Liver (tissue), 3 donors: ENCODE results near the gene PAX7.

Source experiments
- GABPA ChIP-seq, 2 donors: IDR thresholded peaks in 1 of 2; conservative IDR thresholded peaks in 1 of 2; 2 replicates each; pipeline ENCODE4 v1.6.1; 2016; ENCODE audit warnings: antibody characterized with exemption in 2 of 2, mild to moderate bottlenecking in 1 of 2, moderate library complexity in 1 of 2
- HNF4A ChIP-seq, 2 donors: conservative IDR thresholded peaks; 2 replicates each; pipeline ENCODE4 v1.6.1; 2016; ENCODE audit warnings: antibody characterized with exemption in 2 of 2, mild to moderate bottlenecking in 2 of 2
- HNF4G ChIP-seq: IDR thresholded peaks from 2 replicates; pipeline ENCODE4 v1.6.1; 2016; ENCODE audit warnings: antibody characterized with exemption
- JUND ChIP-seq, 2 donors: IDR thresholded peaks; 2 replicates each; pipeline ENCODE4 v1.6.1; 2016; ENCODE audit warnings: antibody characterized with exemption in 2 of 2
- RAD21 ChIP-seq, 2 donors: IDR thresholded peaks; 2 replicates each; pipeline ENCODE4 v1.6.1; 2016; ENCODE audit warnings: antibody characterized with exemption in 2 of 2, mild to moderate bottlenecking in 2 of 2
- RXRA ChIP-seq, 2 donors: IDR thresholded peaks; 2 replicates each; pipeline ENCODE4 v1.6.1; 2017 to 2018; ENCODE audit warnings: antibody characterized with exemption in 2 of 2, mild to moderate bottlenecking in 1 of 2
- TAF1 ChIP-seq: conservative IDR thresholded peaks from 2 replicates; pipeline ENCODE4 v1.6.1; 2016; ENCODE audit warnings: antibody characterized with exemption, mild to moderate bottlenecking
- TF ChIP-seq, protein P1 (sequence below): fragments of 150-350 bp; IDR thresholded peaks from 2 replicates; pipeline ENCODE4 v1.5.1; 2017; ENCODE audit warnings: improper control_type of control experiment, low read depth, low read length; ENCODE audit not compliant: missing input control
- TF ChIP-seq, protein P2 (sequence below): IDR thresholded peaks from 2 replicates; pipeline ENCODE4 v1.6.1; 2016; ENCODE audit warnings: antibody characterized with exemption, mild to moderate bottlenecking
- TF ChIP-seq, protein P3 (sequence below): IDR thresholded peaks from 2 replicates; pipeline ENCODE4 v1.6.1; 2016; ENCODE audit warnings: antibody characterized with exemption
- donor health status: healthy.
- donor health status: healthy.

DNA sequence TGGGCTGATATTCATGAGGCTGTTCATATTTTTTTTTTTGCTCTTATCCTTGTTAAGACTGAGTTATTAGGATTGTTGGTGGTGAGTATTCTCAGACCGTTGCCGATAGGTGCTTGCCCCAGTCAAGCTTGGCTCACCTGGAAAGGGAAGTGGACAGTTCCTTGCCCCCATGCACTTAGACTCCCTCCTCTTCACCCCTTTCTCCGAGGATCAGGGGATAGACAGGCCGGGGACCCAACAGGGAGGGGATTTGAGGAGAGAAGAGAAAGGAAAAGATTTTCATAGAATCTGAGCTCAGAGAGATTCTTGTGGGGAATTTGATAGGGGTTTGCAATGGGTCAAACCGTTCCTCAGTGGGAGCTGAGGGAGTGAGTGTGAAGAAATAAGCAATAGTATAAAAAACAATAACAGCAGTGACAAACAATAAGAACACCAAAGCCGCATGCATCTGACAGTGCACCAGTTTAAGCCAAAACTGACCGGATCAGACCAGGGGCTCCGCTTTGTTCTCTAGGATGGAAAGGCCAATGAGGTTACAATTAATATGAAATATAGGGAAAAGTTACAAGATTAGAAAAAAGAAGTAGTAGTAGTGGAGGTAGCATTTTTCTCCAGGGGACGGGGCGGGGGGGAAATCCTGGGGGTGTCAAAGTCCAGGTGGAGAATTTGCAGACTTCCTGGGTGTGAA is 8.9 kb downstream of the PAX7 start:
- TF ChIP-seq HNF4A (conservative IDR thresholded peaks at IDR 0.05), result no peak
- TF ChIP-seq, protein P1, sequence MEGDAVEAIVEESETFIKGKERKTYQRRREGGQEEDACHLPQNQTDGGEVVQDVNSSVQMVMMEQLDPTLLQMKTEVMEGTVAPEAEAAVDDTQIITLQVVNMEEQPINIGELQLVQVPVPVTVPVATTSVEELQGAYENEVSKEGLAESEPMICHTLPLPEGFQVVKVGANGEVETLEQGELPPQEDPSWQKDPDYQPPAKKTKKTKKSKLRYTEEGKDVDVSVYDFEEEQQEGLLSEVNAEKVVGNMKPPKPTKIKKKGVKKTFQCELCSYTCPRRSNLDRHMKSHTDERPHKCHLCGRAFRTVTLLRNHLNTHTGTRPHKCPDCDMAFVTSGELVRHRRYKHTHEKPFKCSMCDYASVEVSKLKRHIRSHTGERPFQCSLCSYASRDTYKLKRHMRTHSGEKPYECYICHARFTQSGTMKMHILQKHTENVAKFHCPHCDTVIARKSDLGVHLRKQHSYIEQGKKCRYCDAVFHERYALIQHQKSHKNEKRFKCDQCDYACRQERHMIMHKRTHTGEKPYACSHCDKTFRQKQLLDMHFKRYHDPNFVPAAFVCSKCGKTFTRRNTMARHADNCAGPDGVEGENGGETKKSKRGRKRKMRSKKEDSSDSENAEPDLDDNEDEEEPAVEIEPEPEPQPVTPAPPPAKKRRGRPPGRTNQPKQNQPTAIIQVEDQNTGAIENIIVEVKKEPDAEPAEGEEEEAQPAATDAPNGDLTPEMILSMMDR, result no peak
- TF ChIP-seq RAD21 (IDR thresholded peaks at IDR 0.05), result no peak
- TF ChIP-seq HNF4G, result no peak
- TF ChIP-seq, protein P2, sequence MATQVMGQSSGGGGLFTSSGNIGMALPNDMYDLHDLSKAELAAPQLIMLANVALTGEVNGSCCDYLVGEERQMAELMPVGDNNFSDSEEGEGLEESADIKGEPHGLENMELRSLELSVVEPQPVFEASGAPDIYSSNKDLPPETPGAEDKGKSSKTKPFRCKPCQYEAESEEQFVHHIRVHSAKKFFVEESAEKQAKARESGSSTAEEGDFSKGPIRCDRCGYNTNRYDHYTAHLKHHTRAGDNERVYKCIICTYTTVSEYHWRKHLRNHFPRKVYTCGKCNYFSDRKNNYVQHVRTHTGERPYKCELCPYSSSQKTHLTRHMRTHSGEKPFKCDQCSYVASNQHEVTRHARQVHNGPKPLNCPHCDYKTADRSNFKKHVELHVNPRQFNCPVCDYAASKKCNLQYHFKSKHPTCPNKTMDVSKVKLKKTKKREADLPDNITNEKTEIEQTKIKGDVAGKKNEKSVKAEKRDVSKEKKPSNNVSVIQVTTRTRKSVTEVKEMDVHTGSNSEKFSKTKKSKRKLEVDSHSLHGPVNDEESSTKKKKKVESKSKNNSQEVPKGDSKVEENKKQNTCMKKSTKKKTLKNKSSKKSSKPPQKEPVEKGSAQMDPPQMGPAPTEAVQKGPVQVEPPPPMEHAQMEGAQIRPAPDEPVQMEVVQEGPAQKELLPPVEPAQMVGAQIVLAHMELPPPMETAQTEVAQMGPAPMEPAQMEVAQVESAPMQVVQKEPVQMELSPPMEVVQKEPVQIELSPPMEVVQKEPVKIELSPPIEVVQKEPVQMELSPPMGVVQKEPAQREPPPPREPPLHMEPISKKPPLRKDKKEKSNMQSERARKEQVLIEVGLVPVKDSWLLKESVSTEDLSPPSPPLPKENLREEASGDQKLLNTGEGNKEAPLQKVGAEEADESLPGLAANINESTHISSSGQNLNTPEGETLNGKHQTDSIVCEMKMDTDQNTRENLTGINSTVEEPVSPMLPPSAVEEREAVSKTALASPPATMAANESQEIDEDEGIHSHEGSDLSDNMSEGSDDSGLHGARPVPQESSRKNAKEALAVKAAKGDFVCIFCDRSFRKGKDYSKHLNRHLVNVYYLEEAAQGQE, result no peak
- no peak for TF ChIP-seq RXRA (IDR thresholded peaks at IDR 0.05)
- TF ChIP-seq JUND (IDR thresholded peaks at IDR 0.05), result no peak
- no peak for TF ChIP-seq TAF1
- TF ChIP-seq, protein P3, sequence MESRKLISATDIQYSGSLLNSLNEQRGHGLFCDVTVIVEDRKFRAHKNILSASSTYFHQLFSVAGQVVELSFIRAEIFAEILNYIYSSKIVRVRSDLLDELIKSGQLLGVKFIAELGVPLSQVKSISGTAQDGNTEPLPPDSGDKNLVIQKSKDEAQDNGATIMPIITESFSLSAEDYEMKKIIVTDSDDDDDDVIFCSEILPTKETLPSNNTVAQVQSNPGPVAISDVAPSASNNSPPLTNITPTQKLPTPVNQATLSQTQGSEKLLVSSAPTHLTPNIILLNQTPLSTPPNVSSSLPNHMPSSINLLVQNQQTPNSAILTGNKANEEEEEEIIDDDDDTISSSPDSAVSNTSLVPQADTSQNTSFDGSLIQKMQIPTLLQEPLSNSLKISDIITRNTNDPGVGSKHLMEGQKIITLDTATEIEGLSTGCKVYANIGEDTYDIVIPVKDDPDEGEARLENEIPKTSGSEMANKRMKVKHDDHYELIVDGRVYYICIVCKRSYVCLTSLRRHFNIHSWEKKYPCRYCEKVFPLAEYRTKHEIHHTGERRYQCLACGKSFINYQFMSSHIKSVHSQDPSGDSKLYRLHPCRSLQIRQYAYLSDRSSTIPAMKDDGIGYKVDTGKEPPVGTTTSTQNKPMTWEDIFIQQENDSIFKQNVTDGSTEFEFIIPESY, result no peak
- TF ChIP-seq GABPA (IDR thresholded peaks at IDR 0.05 in 1 of 2, conservative IDR thresholded peaks at IDR 0.05 in 1 of 2), result no peak
